Stimulated activated CD8-positive, alpha-beta memory T cell treated with anti-CD3 and anti-CD28 coated beads, Interleukin-12 subunit alpha, Interleukin-12 subunit beta, amount 100 ng/mL, for 4 hours (primary cell): ENCODE measurements around the gene RAPGEF5.
"Not testable (repeated sequence)": the region's sequence is repeated elsewhere in the genome, so short reads cannot be mapped to it uniquely, and the experiment has no call there.

ENCODE experiments used
- DNase-seq: peaks from one replicate; pipeline ENCODE4 v3.0.0-alpha.2; 2020; ENCODE audit warnings: low read depth

The RAPGEF5 gene

DNA sequence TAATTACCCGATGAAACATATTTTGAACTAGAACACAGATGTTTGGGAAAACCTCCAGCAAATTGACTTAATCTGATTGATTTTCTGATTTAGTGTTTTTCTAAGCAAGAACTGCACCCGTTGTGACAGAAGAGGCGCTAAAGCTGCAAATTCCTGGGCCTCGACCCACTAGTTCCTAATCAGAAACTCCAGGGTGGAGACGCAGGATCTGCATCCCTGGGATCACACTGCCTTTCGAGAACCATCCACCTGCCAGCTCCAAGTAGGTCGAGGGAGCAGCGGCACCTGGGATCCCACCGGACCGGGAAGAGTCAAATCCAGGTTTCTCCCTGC is 274.4 kb downstream of the RAPGEF5 start:
- DNase-seq, result no peak

DNA sequence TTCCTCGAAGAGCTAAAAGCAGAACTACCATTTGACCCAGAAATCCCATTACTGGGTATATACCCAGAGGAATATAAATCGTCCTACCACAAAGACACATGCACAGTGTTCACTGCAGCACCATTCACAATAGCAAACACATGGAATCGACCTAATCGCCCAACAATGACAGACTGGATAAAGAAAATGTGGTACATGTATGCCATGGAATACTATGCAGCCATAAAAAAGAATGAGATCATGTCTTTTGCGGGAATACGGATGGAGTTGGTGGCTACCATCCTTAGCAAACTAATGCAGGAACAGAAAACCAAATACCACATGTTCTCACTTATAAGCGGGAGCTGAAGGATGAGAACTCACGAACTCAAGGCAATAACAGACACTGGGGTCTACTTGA is 276.7 kb downstream of the RAPGEF5 start:
- not testable (repeated sequence) for DNase-seq

DNA sequence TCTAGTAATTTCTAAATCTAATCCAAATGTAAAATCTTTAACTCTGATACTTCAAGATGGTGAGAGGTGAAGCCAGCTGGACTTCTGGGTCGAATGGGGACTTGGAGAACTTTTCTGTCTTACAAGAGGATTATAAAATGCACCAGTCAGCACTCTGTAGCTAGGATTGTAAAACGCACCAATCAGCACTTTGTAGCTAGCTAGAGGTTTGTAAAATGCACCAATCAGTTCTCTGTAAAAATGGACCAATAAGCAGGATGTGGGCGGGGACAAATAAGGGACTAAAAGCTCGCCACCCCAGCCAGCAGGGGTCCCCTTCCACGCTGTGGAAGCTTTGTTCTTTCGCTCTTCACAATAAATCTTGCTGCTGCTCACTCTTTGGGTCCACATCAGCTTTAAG is 278.1 kb downstream of the RAPGEF5 start:
- DNase-seq, result not testable (repeated sequence)

DNA sequence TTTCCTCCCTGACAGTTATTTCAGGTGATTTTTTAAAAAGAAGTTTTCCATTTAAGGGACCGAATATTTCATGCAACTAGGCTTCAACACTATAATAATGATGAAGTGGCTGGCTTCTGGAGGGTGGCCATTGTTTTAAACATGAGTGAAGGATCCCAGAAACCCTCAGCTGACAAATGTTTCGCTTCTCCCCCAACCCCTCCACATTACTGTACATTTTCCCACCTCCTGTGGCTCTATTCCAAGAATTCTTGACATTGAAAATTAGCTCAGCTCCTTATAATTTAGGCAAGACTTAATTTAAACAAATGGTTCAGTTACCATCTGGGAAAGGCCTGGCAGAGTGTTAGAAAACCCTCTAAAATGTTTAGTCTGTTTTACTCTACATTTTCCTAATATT is 281.4 kb downstream of the RAPGEF5 start:
- DNase-seq, result no peak

DNA sequence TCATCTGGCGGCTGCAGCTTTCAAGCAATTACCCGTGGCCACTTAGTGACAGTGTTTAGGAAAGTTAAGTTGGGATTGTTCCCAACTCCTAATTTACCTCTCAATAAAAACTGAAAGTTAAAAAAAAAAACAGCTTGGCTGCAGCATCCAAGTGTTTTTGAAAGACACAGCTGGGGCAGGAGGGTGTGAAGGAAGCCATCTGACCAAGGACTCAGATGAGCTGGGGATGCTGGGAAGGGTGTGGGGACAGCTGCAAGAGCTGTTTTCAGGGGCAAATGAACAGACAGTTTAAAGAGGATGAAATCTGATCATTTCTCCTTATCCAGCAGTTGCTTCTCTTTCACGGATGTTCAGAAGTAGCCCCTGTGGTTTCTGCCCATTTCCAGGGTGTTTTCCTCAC is 282.1 kb downstream of the RAPGEF5 start:
- no peak for DNase-seq
